COLO829 (cell line): ENCODE results near the gene BNIP3.

Experiments used
- DNase-seq: peaks from one replicate; pipeline ENCODE4 v3.0.0; 2012; ENCODE audit warnings: low spot score

The BNIP3 gene

GRCh38 chr10:131949041-131949862 is 32.5 kb downstream of the BNIP3 start:
- no peak for DNase-seq

GRCh38 chr10:131948501-131948900 is 33.2 kb downstream of the BNIP3 start:
- no peak for DNase-seq

- peak; percentile 38 for DNase-seq
Observed at GRCh38 chr10:131947631-131948347, 33.9 kb downstream of the BNIP3 start.

GRCh38 chr10:131946880-131947279 is 34.8 kb downstream of the BNIP3 start:
- DNase-seq, result no peak

- DNase-seq, result no peak
Observed at GRCh38 chr10:131946321-131946751, 35.4 kb downstream of the BNIP3 start.

- no peak for DNase-seq
Observed at GRCh38 chr10:131944976-131945695, 36.6 kb downstream of the BNIP3 start.

DNA sequence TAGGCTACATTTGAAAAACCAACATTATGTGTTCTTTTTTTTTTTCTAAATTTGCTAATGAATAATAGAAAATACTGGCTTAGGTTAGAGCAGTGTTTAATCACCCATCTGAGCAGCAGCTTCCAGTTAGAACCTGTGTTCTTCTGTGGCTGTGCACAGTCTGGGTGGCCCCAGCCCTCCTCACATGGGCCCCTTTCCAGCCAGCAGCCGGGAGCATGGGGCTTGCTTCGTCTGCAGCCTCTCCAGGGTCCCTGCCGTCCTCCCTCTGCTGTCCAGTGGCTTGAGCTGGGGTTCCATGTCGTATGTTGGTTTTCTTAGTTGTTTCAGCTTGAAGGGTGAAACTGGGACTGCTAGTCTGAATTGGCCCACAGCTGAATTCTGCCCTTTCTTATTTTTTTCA is 37.3 kb downstream of the BNIP3 start:
- no peak for DNase-seq

GRCh38 chr10:131943021-131943814 is 38.5 kb downstream of the BNIP3 start:
- no peak for DNase-seq

GRCh38 chr10:131942455-131942854 is 39.3 kb downstream of the BNIP3 start:
- no peak for DNase-seq

GRCh38 chr10:131938681-131939080 is 43.0 kb downstream of the BNIP3 start:
- no peak for DNase-seq

DNA sequence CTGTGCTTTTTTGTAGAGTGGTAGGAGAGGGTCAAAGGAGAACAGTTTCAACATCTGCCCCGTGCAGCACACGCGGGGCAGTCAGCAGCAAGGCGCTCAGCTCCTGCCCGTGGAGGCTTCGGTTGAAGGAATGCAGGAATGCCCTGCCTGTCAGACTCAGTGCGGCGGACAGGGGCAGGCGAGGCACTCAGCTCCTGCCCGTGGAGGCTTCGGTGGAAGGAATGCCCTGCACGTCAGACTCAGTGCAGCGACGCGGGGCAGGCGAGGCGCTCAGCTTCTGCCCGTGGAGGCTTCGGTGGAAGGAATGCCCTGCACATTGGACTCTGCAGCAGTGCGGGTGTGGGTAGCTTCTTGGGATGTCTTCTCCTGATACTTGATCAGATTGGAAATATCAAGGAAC is 43.9 kb downstream of the BNIP3 start:
- DNase-seq, result no peak

DNA sequence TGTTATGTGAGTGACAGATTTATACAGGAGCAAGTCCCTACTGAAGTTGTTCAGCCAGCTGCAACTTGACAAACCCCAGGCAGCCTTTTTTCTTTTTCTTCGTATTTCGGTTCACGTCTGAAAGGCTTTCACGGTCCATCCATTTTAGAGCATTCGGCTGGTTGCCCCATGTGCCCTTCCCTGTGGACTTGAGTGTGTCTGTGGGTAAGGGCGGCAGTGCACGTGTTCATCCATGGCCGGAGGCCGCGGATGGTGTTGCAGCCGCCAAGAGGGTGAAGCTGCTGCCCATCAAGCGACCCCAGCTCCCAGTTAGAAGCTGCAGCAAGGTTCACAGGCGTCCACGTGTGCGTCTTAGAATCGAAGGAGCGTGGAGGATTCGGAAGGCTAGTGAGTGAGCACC is 45.0 kb downstream of the BNIP3 start:
- DNase-seq, result no peak

- no peak for DNase-seq
Observed at GRCh38 chr10:131936294-131936693, 45.4 kb downstream of the BNIP3 start.

- DNase-seq, result no peak
Observed at GRCh38 chr10:131935260-131935659, 46.5 kb downstream of the BNIP3 start.

- no peak for DNase-seq
Observed at GRCh38 chr10:131934769-131935168, 47.0 kb downstream of the BNIP3 start.

GRCh38 chr10:131933696-131934086 is 48.0 kb downstream of the BNIP3 start:
- no peak for DNase-seq

- no peak for DNase-seq
Observed at GRCh38 chr10:131933016-131933695, 48.6 kb downstream of the BNIP3 start.

DNA sequence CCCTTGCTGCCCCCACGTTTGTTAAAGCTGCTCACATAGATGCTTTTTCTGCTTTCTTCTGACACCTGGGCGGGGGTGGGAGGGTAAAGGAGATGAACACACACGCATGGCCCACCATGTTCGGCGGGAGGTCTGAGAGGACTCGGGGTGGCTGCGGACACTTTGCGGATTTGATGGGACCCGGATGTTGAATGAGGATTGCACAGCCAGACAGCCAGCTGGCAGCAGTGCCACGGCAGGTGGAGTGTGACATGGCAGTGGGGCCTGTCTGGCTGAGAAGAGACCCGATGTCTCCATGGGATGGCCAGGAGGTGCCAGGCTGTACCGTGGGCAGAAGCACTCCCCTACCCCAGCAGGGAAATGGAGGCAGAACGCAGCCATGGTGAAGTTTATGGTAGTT is 49.7 kb downstream of the BNIP3 start:
- DNase-seq, result no peak

DNA sequence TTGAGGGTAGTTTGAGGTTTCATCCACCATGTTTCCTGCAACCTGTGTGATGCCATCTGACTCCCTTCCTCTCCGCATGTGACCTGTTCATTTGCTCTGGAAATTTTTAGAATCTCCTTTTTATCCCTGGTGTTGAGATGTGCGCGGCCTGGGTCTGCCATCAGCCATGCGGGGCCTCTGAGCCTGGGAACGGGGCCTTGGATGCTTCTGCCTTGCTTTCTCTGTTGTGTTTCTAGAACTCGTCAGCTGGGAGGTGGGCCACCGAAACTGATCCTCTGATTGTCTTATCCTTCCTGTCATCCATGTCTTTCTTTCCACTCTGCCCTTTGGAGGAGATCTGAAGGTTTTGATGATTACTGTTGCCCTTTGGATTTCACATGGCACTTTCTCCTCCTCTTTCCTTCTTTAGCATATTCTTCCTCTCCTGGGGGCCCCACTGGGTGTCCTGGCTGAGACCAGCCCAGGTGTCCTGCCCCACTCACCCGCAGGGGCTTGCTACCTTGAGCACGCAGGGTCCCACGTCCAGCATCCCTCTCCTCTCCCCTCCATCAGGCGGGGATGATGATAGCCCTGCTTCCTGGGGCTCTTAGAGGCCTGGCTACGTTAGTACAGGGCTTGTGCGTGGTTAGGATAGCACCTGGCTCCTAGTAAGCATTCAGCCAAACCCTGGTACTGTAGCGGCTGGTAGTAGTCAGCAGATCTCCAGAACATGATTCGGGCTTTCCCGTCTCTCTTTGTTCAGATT is 51.0 kb downstream of the BNIP3 start:
- DNase-seq, result no peak

GRCh38 chr10:131930150-131930549 is 51.6 kb downstream of the BNIP3 start:
- DNase-seq, result no peak
